ENCODE measurements around the gene ENGASE. TPM values are rescaled to one million over a fixed set of nuclear protein-coding genes. Genes with fewer than 3 reads are reported as not detected.

The ENGASE gene
- total RNA-seq, 2 donors from 2014 or later, result 50.0 to 75.9 TPM

GRCh38 chr17:79080349-79080748, 5.7 kb downstream of the ENGASE start:
- TF ChIP-seq, protein P1, sequence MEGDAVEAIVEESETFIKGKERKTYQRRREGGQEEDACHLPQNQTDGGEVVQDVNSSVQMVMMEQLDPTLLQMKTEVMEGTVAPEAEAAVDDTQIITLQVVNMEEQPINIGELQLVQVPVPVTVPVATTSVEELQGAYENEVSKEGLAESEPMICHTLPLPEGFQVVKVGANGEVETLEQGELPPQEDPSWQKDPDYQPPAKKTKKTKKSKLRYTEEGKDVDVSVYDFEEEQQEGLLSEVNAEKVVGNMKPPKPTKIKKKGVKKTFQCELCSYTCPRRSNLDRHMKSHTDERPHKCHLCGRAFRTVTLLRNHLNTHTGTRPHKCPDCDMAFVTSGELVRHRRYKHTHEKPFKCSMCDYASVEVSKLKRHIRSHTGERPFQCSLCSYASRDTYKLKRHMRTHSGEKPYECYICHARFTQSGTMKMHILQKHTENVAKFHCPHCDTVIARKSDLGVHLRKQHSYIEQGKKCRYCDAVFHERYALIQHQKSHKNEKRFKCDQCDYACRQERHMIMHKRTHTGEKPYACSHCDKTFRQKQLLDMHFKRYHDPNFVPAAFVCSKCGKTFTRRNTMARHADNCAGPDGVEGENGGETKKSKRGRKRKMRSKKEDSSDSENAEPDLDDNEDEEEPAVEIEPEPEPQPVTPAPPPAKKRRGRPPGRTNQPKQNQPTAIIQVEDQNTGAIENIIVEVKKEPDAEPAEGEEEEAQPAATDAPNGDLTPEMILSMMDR (IDR thresholded peaks at IDR 0.05), result no peak
- peaks cover 52% of the 10 kb centered on the region for H3K36me3 ChIP-seq
- H3K4me3 ChIP-seq, result no peak overlapping the region
- ATAC-seq (ENCODE audit: insufficient number of reproducible peaks, low FRiP score, low read depth) (no peak), DNase-seq (ENCODE audit: low spot score) (no peak)
- no peaks in the 10 kb centered on the region for H3K27me3 ChIP-seq (replicated peaks; ENCODE audit: insufficient read depth)
- H3K9me3 ChIP-seq, result no peaks in the 10 kb centered on the region
- no peak overlapping the region for H3K27ac ChIP-seq
- peaks cover 6 to 12% of the 10 kb centered on the region in 2 donors for H3K4me1 ChIP-seq (ENCODE audit: control insufficient read depth in 1 of 2, low read depth in 2 of 2)

DNA sequence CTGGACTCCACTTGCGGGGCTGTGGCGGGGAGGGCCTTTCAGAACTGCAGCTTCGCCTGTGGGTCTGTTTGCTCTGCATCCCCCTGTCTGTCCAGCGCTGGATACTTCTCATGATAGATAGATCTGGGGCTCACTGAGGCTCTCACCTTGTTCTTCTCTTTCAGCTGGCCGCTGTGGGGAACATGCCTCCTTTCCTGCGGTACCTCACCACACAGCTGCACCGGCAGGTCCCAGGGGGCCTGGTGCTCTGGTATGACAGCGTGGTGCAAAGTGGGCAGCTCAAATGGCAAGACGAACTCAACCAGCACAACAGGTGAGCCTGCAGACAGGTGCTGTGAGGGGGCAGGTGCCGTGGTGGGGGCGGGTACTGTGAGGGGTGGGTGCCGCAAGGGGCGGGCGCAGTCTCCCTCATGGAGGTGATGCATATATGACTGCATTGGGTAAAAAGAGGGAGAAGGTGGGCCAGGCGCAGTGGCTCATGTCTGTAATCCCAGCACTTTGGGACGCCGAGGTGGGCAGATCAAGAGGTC, 6.2 kb downstream of the ENGASE start:
- Histone ChIP-seq H3K4me3 (no peak overlapping the region), H3K27me3 (replicated peaks; ENCODE audit: insufficient read depth) (no peaks in the 10 kb centered on the region), H3K9me3 (no peaks in the 10 kb centered on the region), H3K4me1 (ENCODE audit: control insufficient read depth in 1 of 2, low read depth in 2 of 2) (peaks cover 2 to 7% of the 10 kb centered on the region in 2 donors), H3K36me3 (peaks cover 57% of the 10 kb centered on the region), H3K27ac (no peak overlapping the region)
- TF ChIP-seq, protein P1 (IDR thresholded peaks at IDR 0.05), result no peak
- no peak for DNase-seq (ENCODE audit: low spot score)
- no peak for ATAC-seq (ENCODE audit: insufficient number of reproducible peaks, low FRiP score, low read depth)

DNA sequence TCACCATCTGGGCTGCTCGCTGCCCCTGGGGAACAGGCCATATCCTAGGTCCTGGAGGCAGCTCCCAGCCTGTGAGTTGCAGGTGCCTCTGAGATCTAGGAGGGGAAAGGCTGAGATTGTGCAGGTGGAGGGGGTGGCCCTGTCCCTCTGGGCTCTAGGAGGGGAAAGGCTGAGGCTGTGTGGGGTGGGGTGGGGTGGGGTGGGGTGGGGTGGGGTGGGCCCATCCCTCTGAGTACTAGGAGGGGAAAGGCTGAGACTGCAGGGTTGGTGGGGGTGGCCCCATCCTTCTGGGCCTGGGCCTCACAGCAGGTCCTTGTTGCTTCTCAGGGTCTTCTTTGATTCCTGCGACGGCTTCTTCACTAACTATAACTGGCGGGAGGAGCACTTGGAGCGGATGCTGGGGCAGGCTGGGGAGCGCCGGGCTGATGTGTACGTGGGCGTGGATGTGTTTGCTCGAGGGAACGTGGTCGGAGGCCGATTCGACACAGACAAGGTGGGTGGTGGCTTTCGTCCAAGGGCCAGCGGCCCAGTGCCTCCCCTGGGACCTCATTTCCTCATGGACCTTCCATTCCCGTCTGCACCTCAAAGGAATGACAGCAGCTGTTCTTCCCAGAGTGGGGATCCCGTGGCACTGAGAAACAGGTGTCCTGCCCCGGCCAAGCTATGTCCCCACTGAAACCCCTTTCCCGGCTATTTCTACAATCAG, 7.1 kb downstream of the ENGASE start:
- no peak for ATAC-seq (ENCODE audit: insufficient number of reproducible peaks, low FRiP score, low read depth)
- peaks cover 66% of the 10 kb centered on the region for H3K36me3 ChIP-seq
- TF ChIP-seq, protein P1 (IDR thresholded peaks at IDR 0.05), result no peak

DNA sequence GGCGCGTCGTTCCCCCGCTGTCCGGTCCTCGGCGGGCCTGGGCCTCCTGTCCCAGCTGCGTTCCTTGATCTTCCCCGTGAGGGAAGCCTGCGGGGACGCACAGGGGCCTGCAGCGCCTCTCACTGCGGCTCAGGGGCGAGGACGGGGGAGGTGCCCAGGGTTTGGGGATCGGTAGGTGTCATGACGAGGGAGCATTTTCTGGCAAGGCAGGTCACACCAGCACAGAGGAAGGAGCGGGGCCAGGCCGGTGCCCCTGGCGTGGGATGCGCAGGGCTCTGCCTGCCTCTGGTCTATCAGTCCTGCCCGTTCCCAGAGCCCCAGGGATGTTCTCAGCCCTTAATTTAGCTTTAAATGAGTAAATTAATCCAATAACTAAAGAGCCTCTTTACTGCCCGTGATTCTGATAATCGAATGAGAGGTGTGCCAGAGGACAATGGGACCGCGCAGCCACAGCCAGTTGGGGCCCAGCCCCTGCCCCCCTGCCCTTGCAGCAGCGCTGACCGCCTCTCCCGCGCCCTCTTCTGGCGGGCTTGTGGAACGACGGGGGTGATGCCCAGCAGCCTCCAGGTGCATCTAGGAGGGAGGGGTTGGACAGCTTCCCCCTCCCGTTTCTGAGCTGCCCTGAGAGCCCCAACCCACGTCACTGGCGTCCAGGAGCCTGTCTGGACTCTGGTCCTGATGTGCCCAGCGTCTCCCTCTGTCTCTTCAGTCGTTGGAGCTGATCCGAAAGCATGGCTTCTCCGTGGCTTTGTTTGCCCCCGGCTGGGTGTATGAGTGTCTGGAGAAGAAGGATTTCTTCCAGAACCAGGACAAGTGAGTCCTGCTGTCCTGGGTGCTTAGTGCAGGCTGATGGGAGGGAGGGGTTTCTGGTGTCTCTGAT, 7.9 kb downstream of the ENGASE start:
- H3K27ac ChIP-seq, result no peak overlapping the region
- peaks cover 66% of the 10 kb centered on the region for H3K36me3 ChIP-seq
- no peaks in the 10 kb centered on the region for H3K4me1 ChIP-seq (ENCODE audit: control insufficient read depth in 1 of 2, low read depth in 2 of 2)
- H3K4me3 ChIP-seq, result no peak overlapping the region
- no peaks in the 10 kb centered on the region for H3K27me3 ChIP-seq (replicated peaks; ENCODE audit: insufficient read depth)
- ATAC-seq (ENCODE audit: insufficient number of reproducible peaks, low FRiP score, low read depth) (no peak), DNase-seq (ENCODE audit: low spot score) (no peak)
- no peaks in the 10 kb centered on the region for H3K9me3 ChIP-seq
- TF ChIP-seq, protein P1 (IDR thresholded peaks at IDR 0.05), result peak; percentile 86

More for the DNA sequence above, 7.1 kb downstream of the ENGASE start:
- H3K9me3 ChIP-seq, result no peaks in the 10 kb centered on the region
- H3K27ac ChIP-seq, result no peak overlapping the region
- no peaks in the 10 kb centered on the region for H3K4me1 ChIP-seq (ENCODE audit: control insufficient read depth in 1 of 2, low read depth in 2 of 2)
- no peak overlapping the region for H3K4me3 ChIP-seq
- no peaks in the 10 kb centered on the region for H3K27me3 ChIP-seq (replicated peaks; ENCODE audit: insufficient read depth)
- no peak for DNase-seq (ENCODE audit: low spot score)

Data from thoracic aorta (tissue), 2 donors.